Measurements from ENCODE around the gene ZIC4.

The ZIC4 gene

DNA sequence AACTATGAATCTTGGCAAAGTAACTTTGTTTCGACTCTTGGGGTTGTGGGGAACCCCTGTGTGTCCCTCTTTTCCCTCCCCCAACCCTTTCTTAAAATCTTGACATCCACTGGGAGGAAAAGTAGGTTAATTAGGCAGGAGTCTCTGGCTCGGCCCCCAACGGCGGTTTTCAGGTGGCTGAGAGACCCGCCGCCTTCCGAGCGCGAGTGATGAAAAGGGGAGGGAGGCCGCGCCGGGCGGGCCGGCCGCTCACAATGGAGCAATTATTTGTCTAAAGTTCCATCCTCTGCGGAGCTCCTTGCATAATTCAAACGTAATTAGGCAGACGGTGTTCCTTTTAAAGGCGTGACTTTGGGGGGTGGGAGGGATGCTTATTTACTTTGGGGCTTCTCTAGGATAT, 51.7 kb downstream of the ZIC4 start:
- DNase-seq (ENCODE audit: low spot score): no peak

DNA sequence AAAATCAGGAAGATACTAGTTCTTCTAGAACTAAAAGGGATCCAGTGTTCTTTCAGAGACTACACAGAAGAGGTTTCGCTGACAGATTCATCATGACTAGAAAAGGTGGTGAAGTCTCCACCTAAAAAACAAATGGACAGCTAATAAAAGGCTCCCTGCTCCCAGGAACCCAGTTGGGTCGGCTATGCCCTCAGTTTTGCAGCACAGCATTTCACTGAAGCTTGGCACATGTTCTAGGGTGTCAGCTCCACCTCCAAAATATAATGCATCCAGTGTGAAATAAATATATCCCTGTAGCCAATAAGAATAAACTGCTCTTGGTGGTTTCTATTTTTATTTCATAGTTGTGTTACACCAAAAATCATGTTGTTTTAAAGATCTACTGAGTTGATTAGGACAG, 55.0 kb downstream of the ZIC4 start:
- no peak for DNase-seq (ENCODE audit: low spot score)

DNA sequence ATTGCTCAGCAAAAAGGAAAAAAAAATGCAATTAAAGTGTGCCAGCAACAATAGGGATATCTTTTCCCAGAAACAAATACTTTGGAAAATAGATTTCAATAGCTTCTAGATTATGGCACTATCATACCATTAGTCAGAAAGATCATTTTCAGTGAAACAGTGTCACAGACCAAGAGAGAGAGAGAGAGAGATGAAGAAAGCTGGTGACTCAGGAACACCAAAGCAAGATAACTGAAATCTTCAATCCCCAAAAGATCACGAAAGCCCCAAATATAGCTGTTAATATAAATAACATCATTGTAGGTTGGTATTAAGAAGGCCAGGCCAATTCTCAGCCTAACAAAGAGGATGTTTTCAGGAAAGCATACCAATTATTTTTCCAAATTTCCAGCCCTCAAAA, 57.4 kb downstream of the ZIC4 start:
- no peak for DNase-seq (ENCODE audit: low spot score)

DNA sequence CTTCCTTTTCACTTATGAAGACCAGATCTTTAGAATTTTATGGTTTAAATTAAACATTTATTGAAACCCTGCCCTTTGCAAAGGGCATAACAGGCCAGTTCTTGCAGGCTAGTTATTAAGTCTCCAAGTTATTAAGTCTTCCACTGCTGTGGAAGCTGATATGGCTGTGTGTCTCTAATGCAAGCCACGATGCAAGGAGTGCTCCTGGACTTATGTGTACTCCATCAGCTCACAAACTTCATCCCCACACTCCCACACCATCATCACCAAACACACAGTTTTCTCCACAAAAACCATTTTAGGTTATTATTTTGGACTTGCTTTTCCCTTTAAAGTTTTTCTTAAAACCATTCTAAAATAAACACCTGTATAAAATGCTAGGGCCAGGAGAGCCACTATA, 62.4 kb downstream of the ZIC4 start:
- no peak for DNase-seq (ENCODE audit: low spot score)

DNA sequence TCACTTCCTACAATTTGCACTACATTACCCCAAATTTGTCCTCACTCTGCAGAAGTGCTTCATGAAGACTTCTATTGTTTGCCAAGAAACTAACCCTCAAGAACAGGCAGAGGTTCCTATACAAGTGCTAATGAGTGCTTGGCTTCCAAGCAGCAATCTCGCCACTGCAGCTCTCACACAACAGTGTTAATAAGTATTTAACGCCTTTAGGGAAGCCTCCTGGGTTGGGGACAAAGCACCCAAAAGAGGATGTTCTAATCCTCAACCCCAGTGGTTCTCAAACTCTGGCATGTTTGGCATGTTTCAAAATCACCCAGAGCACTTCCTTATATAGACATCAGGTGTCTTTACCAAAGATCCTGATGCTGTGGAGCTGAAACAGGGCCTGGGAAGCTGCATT, 64.6 kb downstream of the ZIC4 start:
- no peak for DNase-seq (ENCODE audit: low spot score)

DNA sequence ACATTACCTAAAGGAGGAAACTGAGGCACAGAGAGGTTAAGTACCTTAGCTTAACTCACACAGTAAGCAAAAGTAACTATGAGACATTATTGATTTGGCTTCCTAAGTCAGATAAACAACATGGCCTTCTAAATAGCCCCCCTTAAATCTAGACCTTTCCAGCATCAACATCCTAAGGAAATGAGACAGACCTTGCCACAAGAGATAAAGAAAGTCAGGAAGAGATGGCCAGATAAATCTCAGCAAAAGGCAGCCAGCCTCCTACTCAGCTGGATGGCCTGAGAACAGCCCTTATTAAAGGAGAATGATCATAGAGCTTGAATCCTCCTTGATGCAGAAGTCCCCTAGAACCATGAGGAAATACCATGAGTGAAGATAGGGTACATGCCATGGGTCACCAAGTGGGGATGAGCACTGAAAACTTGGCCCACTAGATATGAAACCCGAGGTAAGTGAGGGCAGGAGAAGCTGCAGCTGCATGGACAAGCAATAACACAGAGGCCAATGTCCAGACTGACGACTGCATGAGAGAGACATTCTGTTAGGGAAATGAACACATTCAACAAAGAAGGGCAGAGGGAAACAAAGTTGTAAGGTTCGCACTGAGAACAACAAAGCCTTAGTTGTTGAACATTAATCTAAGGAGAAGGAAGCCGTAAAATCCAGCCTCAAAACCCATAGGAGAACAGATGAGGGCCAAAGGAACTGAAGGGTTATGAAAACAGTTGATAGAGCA, 69.6 kb downstream of the ZIC4 start:
- no peak for DNase-seq (ENCODE audit: low spot score)

All from GM03348 (cell line).